Activated CD8-positive, alpha-beta memory T cell treated with anti-CD3 and anti-CD28 coated beads, Interleukin-2, amount 50 U/mL, for 24 hours (primary cell): ENCODE results near the gene CDH22.

Experiments
- DNase-seq: peaks from one replicate; pipeline ENCODE4 v3.0.0-alpha.2; 2020; ENCODE audit errors: extremely low read depth

CDH22 gene

DNA sequence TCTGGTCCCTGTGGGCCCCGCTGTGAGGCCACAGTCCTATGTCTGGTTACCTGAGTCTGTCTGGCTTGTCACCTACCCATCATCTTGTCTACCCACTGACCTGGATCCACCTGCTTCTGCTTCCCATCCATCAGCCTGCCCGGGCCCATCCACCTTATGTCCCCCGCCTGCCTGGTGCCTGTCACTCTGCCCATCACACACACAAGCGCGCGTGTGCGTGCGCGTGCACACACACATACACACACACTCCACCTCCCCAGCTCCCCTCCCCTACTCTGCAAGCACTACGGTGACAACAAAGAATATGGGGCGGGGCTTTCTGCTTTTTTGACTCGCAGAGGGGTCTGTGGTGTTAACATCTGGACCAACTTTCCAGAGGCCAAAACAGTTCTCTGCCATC lies 8.0 kb downstream of the CDH22 start:
- no peak for DNase-seq

- no peak for DNase-seq
Observed at GRCh38 chr20:46299078-46299477, 9.2 kb downstream of the CDH22 start.

- no peak for DNase-seq
Observed at GRCh38 chr20:46298374-46298773, 9.9 kb downstream of the CDH22 start.

DNA sequence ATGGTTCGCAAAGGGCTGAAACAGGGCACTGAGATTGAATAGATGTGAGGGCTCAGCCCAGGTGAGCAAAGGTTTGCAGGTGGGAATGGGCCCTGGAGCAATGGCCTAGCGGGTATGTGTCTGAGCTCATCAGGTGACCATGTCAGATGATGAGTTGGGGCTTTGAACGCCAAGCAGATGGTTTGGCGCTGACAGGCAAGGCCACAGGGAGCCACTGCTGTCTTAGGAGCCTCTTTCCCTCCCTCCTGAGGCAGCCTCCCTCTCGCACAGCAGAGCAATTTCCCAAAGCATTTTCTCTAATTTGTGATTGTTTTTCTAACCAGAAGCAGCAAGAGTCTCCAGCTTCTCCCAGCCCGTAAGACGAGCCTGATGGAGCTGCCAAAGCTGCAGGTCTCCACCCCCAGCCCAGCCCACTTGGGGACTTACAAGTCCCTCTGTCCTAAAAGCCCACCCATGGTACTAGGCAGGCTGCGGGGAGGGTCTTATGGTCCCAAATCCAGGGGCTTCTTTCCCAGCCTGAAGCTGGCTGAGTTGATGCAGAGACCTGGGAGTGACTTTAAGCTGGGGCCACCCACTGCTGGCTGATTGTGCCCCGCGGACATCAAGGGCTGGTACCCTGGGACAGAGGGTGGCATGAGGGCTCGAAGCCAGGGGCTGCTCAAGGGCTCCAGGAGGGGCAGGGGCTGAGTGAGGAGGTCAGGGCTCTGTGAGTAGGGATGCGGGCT lies 11.6 kb downstream of the CDH22 start:
- DNase-seq = no peak

DNA sequence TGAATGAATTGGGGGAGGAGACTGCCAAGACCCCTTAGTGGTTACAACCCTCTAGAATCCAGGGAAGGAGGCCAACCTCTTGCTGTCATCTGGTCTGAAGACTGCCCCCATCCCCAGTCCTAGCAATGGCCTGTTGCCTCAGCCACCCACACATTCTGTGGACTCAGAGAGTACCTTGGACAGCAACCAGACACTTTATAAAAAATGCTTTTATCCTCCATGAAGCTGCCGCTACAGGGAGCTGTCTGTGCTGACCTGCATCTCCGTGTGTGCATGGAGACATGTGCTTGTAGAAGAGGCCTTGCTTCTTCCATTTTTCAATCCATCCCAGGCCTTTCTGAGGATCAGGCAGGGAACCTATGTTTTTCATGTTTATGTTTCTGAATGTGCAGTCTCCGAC lies 15.2 kb downstream of the CDH22 start:
- DNase-seq = no peak

GRCh38 chr20:46291401-46291800 lies 16.9 kb downstream of the CDH22 start:
- DNase-seq = no peak

DNA sequence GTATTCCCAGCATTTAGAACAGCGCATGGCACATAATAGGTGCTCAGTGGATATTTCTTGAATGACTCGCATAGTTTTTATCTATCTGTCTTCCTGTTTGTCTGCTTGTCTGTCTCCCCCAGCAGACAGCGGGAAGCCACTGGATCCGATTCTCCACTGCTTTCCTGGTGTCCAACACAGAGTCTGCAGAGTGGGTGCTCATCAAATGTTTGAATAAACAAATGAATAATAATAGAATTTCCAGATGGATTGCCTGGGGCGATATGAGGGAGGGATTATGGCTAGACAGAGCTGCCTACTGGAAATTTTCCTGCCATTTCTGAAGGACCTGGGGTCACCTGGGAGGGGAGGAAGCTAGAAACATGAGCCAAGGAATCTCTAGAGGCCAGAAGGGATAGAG lies 18.9 kb downstream of the CDH22 start:
- DNase-seq = no peak

DNA sequence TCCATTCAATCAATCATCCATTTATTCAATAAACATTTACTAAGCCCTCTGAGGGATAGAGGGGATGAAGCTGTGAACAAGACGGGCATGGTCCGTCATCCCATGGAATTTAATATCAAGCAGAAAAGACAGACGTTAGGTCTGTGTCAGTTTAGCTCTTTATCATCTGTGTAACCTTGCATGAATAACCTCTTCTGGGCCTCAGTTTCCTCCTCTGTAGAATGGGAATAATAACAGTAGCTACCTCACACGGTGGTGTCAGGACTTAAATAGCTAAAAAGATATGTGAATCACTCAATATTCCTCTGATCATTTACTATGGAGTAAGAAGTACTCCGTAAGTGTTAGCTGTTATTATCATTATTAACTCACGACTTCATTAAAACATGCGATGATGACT lies 21.3 kb downstream of the CDH22 start:
- DNase-seq = no peak

GRCh38 chr20:46286382-46286781 lies 21.9 kb downstream of the CDH22 start:
- no peak for DNase-seq

DNA sequence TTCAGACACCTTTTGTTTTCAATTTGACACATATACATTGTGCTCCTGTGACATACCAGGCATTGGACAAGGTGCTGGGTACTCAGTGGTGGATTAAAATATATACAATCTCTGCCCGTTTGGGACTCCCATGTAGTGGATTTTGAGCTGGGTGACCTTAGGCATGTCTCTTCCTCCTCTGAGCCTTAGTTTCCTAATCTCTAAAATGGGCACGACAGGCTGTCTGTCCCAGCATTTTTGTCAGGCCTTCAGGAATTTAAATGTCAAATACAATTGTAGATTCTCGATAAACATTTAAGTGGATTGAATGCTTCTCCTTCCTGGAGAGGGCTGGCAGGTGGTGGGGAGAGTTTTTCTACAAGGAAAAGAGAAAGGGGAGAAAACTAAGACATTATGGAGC lies 22.6 kb downstream of the CDH22 start:
- DNase-seq = no peak

- DNase-seq = no peak
Observed at GRCh38 chr20:46285072-46285471, 23.2 kb downstream of the CDH22 start.

- DNase-seq = no peak
Observed at GRCh38 chr20:46284040-46284427, 24.3 kb downstream of the CDH22 start.

DNA sequence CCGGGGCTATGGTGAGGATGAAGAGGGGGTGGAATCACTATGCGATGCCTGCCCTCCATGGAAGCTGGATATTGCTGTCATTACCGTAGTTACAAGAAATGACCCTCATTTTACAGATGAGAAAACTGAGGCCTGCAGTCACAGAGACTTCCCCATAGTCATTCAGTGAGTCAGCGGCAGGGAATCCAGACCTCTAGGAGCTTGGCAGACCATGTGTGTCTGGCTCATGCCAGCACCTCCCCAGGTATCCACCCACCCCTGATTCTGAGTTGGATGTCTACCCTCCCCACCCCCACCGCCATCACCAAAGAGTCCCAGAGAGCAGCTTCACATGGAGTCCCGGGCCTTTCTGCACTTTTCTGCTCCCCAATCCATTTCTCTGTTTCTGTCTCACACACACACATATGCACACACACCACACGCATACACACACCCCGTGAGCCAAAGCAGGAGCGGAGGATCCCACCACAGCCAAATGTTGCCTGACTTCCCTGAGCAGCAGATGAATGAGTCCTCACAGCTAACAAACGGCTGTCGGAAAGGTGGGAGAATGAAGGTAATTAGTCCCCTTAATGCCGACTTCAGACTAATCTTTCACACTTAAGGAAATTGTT lies 24.8 kb downstream of the CDH22 start:
- DNase-seq = no peak

- no peak for DNase-seq
Observed at GRCh38 chr20:46282669-46283068, 25.6 kb downstream of the CDH22 start.

DNA sequence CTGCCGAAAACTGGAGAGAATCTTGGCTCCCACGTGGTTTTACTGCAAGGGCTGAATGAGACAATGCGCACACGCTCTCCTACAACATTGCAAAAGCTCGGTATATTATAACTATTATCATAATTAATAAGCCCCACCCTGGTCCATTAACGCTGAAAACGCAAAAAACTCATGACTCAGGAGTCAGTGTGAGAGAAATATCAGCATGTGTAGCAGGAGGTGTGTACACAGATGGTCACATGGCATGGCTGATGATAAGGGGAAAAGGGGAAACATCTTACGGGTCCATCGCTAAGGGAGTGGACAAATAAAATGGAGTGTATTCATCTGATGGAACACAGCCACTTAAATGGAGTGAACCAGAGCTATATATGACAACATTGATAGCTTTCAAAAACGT lies 29.2 kb downstream of the CDH22 start:
- no peak for DNase-seq

DNA sequence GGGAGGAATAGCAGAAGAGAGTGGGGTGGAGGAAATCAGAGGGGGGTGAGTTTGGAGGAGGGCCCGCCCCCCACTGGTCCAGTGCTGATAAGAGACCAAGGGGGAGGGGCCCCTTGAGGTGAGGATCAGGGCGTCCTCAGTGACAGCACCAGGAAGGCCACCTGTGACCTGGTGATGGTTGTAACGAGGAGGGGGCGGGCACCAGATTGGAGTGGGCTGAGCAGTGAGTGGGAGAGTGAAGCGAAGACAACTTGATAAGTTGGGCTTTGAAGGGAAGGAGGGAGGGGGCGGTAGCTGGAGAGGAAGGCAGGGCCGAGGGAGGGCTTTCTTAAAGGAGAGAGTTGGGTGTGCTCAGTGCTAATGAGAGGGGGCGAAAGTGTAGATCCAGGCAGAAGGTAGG lies 30.7 kb downstream of the CDH22 start:
- DNase-seq = no peak

DNA sequence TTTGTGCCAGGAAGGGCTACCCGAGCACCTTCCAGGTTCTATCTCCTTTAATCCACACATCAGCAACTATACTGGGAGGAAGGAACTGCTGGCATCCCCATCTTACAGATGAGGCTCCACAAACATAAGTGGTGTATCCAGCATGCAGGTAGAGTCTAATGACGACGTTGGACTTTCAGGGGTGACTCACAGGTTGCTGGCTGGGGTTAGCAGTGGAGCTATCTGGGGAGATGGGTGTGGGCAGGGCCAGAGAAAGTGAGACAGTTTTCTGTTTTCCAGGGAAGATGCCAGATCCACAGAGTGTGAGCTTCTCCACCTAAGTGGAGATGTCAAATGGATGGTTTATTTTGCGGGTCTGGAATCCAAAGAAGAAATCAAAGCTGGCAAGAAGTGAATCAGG lies 31.8 kb downstream of the CDH22 start:
- DNase-seq = no peak

GRCh38 chr20:46275091-46275490 lies 33.2 kb downstream of the CDH22 start:
- no peak for DNase-seq

DNA sequence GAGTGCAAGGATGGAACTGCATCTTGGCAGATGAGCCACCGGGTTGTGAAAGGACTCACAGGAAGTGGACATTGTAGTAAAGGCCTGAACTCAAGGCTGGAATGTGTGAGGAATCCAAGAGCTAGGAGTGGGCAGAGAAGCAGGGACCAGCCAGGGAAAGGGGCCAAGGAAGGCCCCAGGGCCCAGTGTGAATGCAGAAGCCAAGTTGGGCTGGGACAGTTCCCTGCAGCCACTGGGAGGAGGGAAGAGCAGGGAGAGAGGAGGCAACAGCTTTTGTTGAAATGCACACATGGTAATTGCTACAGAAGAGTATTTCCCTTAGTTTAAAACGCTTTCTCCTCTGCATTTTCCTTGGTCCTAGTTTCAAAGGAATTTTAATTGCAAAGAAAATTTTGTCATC lies 34.6 kb downstream of the CDH22 start:
- DNase-seq = no peak

DNA sequence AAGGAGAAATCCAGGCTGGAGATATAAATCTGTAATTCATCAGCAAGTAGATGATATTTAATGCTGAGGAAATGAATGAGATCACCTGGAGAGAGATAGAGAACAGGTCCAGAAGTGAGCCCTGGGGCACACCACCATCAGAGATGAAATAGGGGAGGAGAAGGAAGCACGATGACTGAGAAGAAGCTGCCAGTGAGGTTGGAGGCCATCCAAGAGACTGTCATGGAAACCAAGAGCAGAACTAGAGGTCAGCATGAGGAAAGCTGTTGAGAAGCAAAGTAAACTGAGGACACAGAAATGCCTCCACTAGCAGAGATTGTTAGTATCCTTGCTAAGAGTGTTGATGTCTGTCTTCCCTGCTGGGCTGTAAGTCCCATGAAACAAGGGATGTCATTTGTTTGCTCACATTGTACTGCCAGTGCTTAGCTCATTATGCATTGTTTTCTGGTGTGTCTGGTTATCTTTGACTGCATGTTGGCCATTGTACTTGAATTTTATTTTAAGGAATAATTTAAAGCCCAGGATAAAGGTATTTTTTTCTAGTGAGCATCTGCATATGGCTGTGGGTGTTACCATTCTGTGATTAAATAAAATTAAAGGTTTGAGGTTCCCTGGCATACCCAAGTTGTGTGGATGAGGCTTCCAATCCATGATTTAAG lies 35.8 kb downstream of the CDH22 start:
- no peak for DNase-seq

GRCh38 chr20:46270977-46271744 lies 37.1 kb downstream of the CDH22 start:
- DNase-seq = no peak

DNA sequence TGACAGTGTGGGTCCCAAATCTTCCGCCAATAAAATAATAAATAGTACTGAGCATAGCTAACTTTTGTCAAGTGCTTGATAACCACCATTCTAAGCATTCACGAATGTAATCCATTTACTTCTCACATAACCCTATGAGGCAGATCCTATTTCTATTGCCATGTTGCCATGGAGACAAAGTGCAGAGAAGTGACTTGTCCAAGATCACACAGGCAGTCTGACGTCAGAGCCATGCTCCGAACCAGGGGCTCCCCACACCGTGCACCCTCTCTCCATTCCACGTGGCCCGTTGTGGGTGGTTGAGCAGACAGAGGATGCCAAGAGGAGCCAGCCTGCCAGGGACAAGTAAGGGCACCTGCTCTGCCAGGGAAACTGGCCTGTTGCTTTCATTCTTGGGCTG lies 38.9 kb downstream of the CDH22 start:
- DNase-seq = no peak

- DNase-seq = no peak
Observed at GRCh38 chr20:46268662-46269061, 39.6 kb downstream of the CDH22 start.
